HCT116 (cell line): ENCODE measurements around the gene ACACB. TPM values are rescaled to one million over a fixed set of nuclear protein-coding genes. Genes with fewer than 3 reads are reported as not detected.

ENCODE experiments used
- ATAC-seq: fragments of 200-7000 bp; cut with Tn5 transposase; 2 replicates; pipeline ENCODE4 v1.9.1; 2020; ENCODE audit warnings: mild to moderate bottlenecking, moderate library complexity
- BruUV-seq: library from RNA; stranded (reverse); fragments of 400-500 nt; replicated peaks from 2 replicates; lab custom pipeline; 2021; lab: Mats Ljungman, UMichigan
- CTCF ChIA-PET: fragments of 300-600 bp; sonication (Branson Sonifier 250); formaldehyde crosslinking; loops from one replicate; lab custom pipeline; 2021; ENCODE audit warnings: antibody characterized with exemption; lab: Charles Lee
- POLR2A ChIA-PET: fragments of 300-600, 350-600 bp; sonication (Branson Sonifier 250); formaldehyde crosslinking; loops from one replicate; lab custom pipeline; 2021; ENCODE audit warnings: antibody characterized with exemption; lab: Charles Lee
- RAD21 ChIA-PET, 2 experiments: fragments of 300-600 bp; sonication (Branson Sonifier 250); formaldehyde crosslinking; loops; one replicate each; lab custom pipeline; 2023; ENCODE audit warnings: low total read pairs in 2 of 2; ENCODE audit not compliant: uncharacterized antibody in 2 of 2, unreplicated experiment in 2 of 2, low non-redundant PET in 1 of 2; lab: Charles Lee
- DNase-seq: peaks from one replicate; pipeline ENCODE4 v3.0.0-alpha.2; 2010; ENCODE audit warnings: low read depth, low spot score
- H2AFZ ChIP-seq: fragments of 200-600 bp; shearing (Covaris generic), sonication (generic); 2 replicates; pipeline ENCODE4 v1.6.1; 2017; ENCODE audit warnings: low read depth, mixed run types, mixed read lengths, antibody characterized with exemption, low read length; ENCODE audit not compliant: poor library complexity, severe bottlenecking
- H3K27ac ChIP-seq: 2 replicates; pipeline ENCODE4 v1.5.1; 2012; ENCODE audit warnings: low read depth, low read length
- H3K27me3 ChIP-seq: fragments of 200-600 bp; sonication (generic); 2 replicates; pipeline ENCODE4 v1.6.1; 2016; ENCODE audit warnings: mixed run types, low read length, mixed read lengths; ENCODE audit not compliant: insufficient read depth
- H3K36me3 ChIP-seq, 2 experiments: fragments of 200-500 bp in 1 of 2; fragments of 200-600 bp in 1 of 2; sonication (Bioruptor generic) in 1 of 2; sonication (generic) in 1 of 2; 2 replicates each; pipeline versions ENCODE4 v1.5.1 to v1.6.1; 2014 to 2016; ENCODE audit warnings: low read length in 2 of 2, inconsistent platforms in 1 of 2, mixed read lengths in 1 of 2, mixed run types in 1 of 2; ENCODE audit not compliant: insufficient read depth in 2 of 2, control insufficient read depth in 1 of 2
- H3K4me1 ChIP-seq, 2 experiments: fragments of 200-600 bp in 1 of 2; sonication (generic) in 1 of 2; 2 replicates each; pipeline versions ENCODE4 v1.5.1 to v1.6.1; 2012 to 2017; ENCODE audit warnings: low read length in 2 of 2, inconsistent platforms in 1 of 2, mild to moderate bottlenecking in 1 of 2, mixed read lengths in 1 of 2, mixed run types in 1 of 2, moderate library complexity in 1 of 2; ENCODE audit not compliant: insufficient read depth in 2 of 2, control insufficient read depth in 1 of 2
- H3K4me2 ChIP-seq: fragments of 200-600 bp; sonication (generic); 2 replicates; pipeline ENCODE4 v1.6.1; 2017; ENCODE audit warnings: mixed run types, low read length, mixed read lengths
- H3K4me3 ChIP-seq, 2 experiments: fragments of 200-600 bp in 1 of 2; sonication (generic) in 1 of 2; replicated peaks in 1 of 2; 2 replicates each; pipeline ENCODE4 v1.5.1; 2011 to 2016; ENCODE audit warnings: low read length in 2 of 2, control low read depth in 1 of 2, low read depth in 1 of 2, mild to moderate bottlenecking in 1 of 2, mixed read lengths in 1 of 2, mixed run types in 1 of 2
- H3K79me2 ChIP-seq: fragments of 200-600 bp; sonication (generic); 2 replicates; pipeline ENCODE4 v1.6.1; 2017; ENCODE audit warnings: mild to moderate bottlenecking, mixed run types, low read length, moderate library complexity, mixed read lengths; ENCODE audit not compliant: insufficient read depth
- H3K9ac ChIP-seq: fragments of 200-600 bp; sonication (generic); 2 replicates; pipeline ENCODE4 v1.6.1; 2016; ENCODE audit warnings: low read length, mixed read lengths
- H3K9me2 ChIP-seq: fragments of 200-600 bp; sonication (generic), shearing (Covaris generic); 2 replicates; pipeline ENCODE4 v1.6.1; 2017; ENCODE audit warnings: mixed run types, mild to moderate bottlenecking, moderate library complexity; ENCODE audit not compliant: insufficient read depth
- H3K9me3 ChIP-seq, 2 experiments: fragments of 200-500 bp in 1 of 2; fragments of 200-600 bp in 1 of 2; sonication (Bioruptor generic) in 1 of 2; sonication (generic) in 1 of 2; 2 replicates each; pipeline ENCODE4 v1.6.1; 2014 to 2017; ENCODE audit warnings: low read length in 2 of 2, mixed read lengths in 2 of 2, inconsistent platforms in 1 of 2, low read depth in 1 of 2, mild to moderate bottlenecking in 1 of 2, mixed run types in 1 of 2, moderate library complexity in 1 of 2; ENCODE audit not compliant: control insufficient read depth in 1 of 2, insufficient read depth in 1 of 2
- H4K20me1 ChIP-seq: fragments of 200-600 bp; sonication (generic), shearing (Covaris generic); 2 replicates; pipeline ENCODE4 v1.6.1; 2017; ENCODE audit warnings: mixed run types, mild to moderate bottlenecking, moderate library complexity; ENCODE audit not compliant: insufficient read depth
- CBX3 ChIP-seq: IDR thresholded peaks from 2 replicates; pipeline ENCODE4 v1.6.1; 2012; ENCODE audit warnings: low read depth
- EZH2 ChIP-seq: fragments of 200-600 bp; sonication (generic); IDR thresholded peaks from 2 replicates; pipeline ENCODE4 v1.6.1; 2017; ENCODE audit warnings: antibody characterized with exemption, mixed run types
- FOSL1 ChIP-seq: IDR thresholded peaks from 2 replicates; pipeline ENCODE4 v1.6.1; 2012; ENCODE audit warnings: low read depth
- POLR2A ChIP-seq: IDR thresholded peaks from 2 replicates; pipeline ENCODE4 v1.7.0; 2011; ENCODE audit warnings: borderline replicate concordance; ENCODE audit not compliant: insufficient read depth, insufficient read length; ENCODE audit errors: extremely low read depth
- POLR2AphosphoS5 ChIP-seq: IDR thresholded peaks from 2 replicates; pipeline ENCODE4 v1.6.1; 2011; ENCODE audit warnings: mild to moderate bottlenecking, low read depth, low read length, moderate library complexity
- RAD21 ChIP-seq: IDR thresholded peaks from 2 replicates; pipeline ENCODE4 v1.6.1; 2012; ENCODE audit warnings: low read depth, mild to moderate bottlenecking
- SP1 ChIP-seq: IDR thresholded peaks from 2 replicates; pipeline ENCODE4 v1.6.1; 2012; ENCODE audit warnings: low read depth
- SRF ChIP-seq: IDR thresholded peaks from 2 replicates; pipeline ENCODE4 v1.6.1; 2012; ENCODE audit warnings: low read depth
- TCF7L2 ChIP-seq: IDR thresholded peaks from 2 replicates; pipeline ENCODE4 v1.7.0; 2011; ENCODE audit warnings: borderline replicate concordance, inconsistent platforms; ENCODE audit not compliant: insufficient read depth, insufficient read length; ENCODE audit errors: extremely low read depth
- ZFX ChIP-seq: fragments of 450-650 bp; IDR thresholded peaks from 2 replicates; pipeline ENCODE4 v1.6.1; 2017
- intact Hi-C: fragments of 100-400 bp; cut with micrococcal nuclease; formaldehyde crosslinking; loops from 2 replicates; pipeline ENCODE4 v1.10.0; 2022
- total RNA-seq: library from RNA; stranded (reverse); gene quantifications from one replicate; pipeline ENCODE4 v1.2.1, GENCODE V29; 2021; ENCODE audit not compliant: unreplicated experiment
- TF ChIP-seq, protein P1 (sequence below): IDR thresholded peaks from 2 replicates; pipeline ENCODE4 v1.6.1; 2011; ENCODE audit warnings: mild to moderate bottlenecking, low read length, moderate library complexity; ENCODE audit not compliant: insufficient replicate concordance; ENCODE audit errors: extremely low read depth
- TF ChIP-seq, protein P2 (sequence below): IDR thresholded peaks from 2 replicates; pipeline ENCODE4 v1.6.1; 2012
- TF ChIP-seq, protein P3 (sequence below): IDR thresholded peaks from 2 replicates; pipeline ENCODE4 v1.6.1; 2012; ENCODE audit warnings: low read depth

ACACB gene
- total RNA-seq, 1 experiment from 2014 or later: 11.1 TPM

DNA sequence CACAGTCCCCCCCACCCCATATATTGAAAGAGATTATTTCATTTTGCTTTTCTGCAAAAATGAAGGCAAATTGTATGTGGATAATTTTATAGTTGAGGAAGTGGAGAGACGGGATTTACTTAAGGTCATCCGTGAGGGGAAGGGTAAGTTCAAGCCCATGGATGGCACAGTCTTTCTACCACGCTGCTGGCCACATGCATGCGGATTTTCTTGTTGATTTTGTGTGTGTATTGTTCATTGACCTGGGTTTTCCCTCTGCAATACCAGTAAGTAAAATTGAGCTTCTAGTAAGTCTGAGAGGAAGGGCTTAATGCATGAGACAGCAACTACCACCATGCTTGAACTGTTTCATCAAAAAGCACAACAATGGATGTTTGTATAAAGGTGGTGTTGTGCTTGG, 35.1 kb downstream of the ACACB start:
- Histone ChIP-seq H3K4me3 (no peak overlapping the region), H3K9me2 (no peaks in the 10 kb centered on the region), H3K27me3 (0 out of 2 replicates have a peak, but pooled peaks cover 3% of the 10 kb centered on the region), H3K4me2 (no peak overlapping the region), H3K27ac (no peak overlapping the region), H3K36me3 (no peaks in the 10 kb centered on the region), H3K9me3 (no peaks in the 10 kb centered on the region), H3K9ac (no peak overlapping the region), H4K20me1 (no peaks in the 10 kb centered on the region), H3K79me2 (no peaks in the 10 kb centered on the region), H2AFZ (no peak overlapping the region)
- ChIA-PET POLR2A (interaction anchor here (0.6 kb wide), 1 partner anchor 11 kb away, joined by 6 read pairs; no protein-coding TSS in a partner anchor), CTCF (no interaction called here)
- no peak for DNase-seq
- intact Hi-C loops: no loop called here
- BruUV-seq: no TSS peak
- no peak for TF ChIP-seq EZH2
- TF ChIP-seq FOSL1: no peak
- TF ChIP-seq, protein P1, sequence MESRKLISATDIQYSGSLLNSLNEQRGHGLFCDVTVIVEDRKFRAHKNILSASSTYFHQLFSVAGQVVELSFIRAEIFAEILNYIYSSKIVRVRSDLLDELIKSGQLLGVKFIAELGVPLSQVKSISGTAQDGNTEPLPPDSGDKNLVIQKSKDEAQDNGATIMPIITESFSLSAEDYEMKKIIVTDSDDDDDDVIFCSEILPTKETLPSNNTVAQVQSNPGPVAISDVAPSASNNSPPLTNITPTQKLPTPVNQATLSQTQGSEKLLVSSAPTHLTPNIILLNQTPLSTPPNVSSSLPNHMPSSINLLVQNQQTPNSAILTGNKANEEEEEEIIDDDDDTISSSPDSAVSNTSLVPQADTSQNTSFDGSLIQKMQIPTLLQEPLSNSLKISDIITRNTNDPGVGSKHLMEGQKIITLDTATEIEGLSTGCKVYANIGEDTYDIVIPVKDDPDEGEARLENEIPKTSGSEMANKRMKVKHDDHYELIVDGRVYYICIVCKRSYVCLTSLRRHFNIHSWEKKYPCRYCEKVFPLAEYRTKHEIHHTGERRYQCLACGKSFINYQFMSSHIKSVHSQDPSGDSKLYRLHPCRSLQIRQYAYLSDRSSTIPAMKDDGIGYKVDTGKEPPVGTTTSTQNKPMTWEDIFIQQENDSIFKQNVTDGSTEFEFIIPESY: no peak
- TF ChIP-seq TCF7L2: no peak
- TF ChIP-seq, protein P2, sequence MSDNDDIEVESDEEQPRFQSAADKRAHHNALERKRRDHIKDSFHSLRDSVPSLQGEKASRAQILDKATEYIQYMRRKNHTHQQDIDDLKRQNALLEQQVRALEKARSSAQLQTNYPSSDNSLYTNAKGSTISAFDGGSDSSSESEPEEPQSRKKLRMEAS: no peak
- TF ChIP-seq SRF: no peak
- no peak for TF ChIP-seq POLR2A
- TF ChIP-seq SP1: no peak
- no peak for TF ChIP-seq RAD21
- no peak for TF ChIP-seq POLR2AphosphoS5
- TF ChIP-seq, protein P3, sequence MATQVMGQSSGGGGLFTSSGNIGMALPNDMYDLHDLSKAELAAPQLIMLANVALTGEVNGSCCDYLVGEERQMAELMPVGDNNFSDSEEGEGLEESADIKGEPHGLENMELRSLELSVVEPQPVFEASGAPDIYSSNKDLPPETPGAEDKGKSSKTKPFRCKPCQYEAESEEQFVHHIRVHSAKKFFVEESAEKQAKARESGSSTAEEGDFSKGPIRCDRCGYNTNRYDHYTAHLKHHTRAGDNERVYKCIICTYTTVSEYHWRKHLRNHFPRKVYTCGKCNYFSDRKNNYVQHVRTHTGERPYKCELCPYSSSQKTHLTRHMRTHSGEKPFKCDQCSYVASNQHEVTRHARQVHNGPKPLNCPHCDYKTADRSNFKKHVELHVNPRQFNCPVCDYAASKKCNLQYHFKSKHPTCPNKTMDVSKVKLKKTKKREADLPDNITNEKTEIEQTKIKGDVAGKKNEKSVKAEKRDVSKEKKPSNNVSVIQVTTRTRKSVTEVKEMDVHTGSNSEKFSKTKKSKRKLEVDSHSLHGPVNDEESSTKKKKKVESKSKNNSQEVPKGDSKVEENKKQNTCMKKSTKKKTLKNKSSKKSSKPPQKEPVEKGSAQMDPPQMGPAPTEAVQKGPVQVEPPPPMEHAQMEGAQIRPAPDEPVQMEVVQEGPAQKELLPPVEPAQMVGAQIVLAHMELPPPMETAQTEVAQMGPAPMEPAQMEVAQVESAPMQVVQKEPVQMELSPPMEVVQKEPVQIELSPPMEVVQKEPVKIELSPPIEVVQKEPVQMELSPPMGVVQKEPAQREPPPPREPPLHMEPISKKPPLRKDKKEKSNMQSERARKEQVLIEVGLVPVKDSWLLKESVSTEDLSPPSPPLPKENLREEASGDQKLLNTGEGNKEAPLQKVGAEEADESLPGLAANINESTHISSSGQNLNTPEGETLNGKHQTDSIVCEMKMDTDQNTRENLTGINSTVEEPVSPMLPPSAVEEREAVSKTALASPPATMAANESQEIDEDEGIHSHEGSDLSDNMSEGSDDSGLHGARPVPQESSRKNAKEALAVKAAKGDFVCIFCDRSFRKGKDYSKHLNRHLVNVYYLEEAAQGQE: no peak
- no peak for TF ChIP-seq ZFX
- TF ChIP-seq CBX3: no peak
- TF ChIP-seq, all 23 proteins: peak for 0
- ATAC-seq: no peak
- RAD21 ChIA-PET: no interaction called here
- H3K4me1 ChIP-seq: peaks cover 9 to 19% of the 10 kb centered on the region in 2 experiments; a peak in 3 of 4 replicates
